ENCODE results near the gene HSF5.

Gene HSF5

GRCh38 chr17:58487589-58488427 lies at the start of gene HSF5:
HSF5 (minus strand) TSS chr17:58488408; CDS start chr17:58488274, 134 bp downstream.
- no peak for DNase-seq

GRCh38 chr17:58537266-58537665 lies 49.1 kb upstream of the HSF5 start:
- no peak for DNase-seq

GRCh38 chr17:58536542-58536941 lies 48.3 kb upstream of the HSF5 start:
- DNase-seq: no peak

- DNase-seq: no peak
These were observed 47.2 kb upstream of the HSF5 start for GRCh38 chr17:58535431-58535830.

GRCh38 chr17:58534901-58535421 lies 46.8 kb upstream of the HSF5 start:
- DNase-seq: no peak

- DNase-seq: no peak
These were observed 46.1 kb upstream of the HSF5 start for GRCh38 chr17:58534331-58534730.

GRCh38 chr17:58533616-58534188 lies 45.5 kb upstream of the HSF5 start:
- DNase-seq: no peak

GRCh38 chr17:58532555-58532951 lies 44.3 kb upstream of the HSF5 start:
- no peak for DNase-seq

- no peak for DNase-seq
These were observed 43.7 kb upstream of the HSF5 start for GRCh38 chr17:58531661-58532554.

- DNase-seq: no peak
These were observed 42.9 kb upstream of the HSF5 start for GRCh38 chr17:58531122-58531521.

- DNase-seq: no peak
These were observed 42.4 kb upstream of the HSF5 start for GRCh38 chr17:58530655-58531054.

- DNase-seq: no peak
These were observed 41.1 kb upstream of the HSF5 start for GRCh38 chr17:58529275-58529674.

- DNase-seq: no peak
These were observed 40.2 kb upstream of the HSF5 start for GRCh38 chr17:58528443-58528842.

GRCh38 chr17:58527949-58528348 lies 39.7 kb upstream of the HSF5 start:
- no peak for DNase-seq

- DNase-seq: no peak
These were observed 39.1 kb upstream of the HSF5 start for GRCh38 chr17:58527306-58527705.

- no peak for DNase-seq
These were observed 37.0 kb upstream of the HSF5 start for GRCh38 chr17:58525239-58525638.

- DNase-seq: no peak
These were observed 33.5 kb upstream of the HSF5 start for GRCh38 chr17:58521680-58522079.

GRCh38 chr17:58520843-58521430 lies 32.7 kb upstream of the HSF5 start:
- DNase-seq: no peak

GRCh38 chr17:58517928-58518609 lies 29.9 kb upstream of the HSF5 start:
- peak; percentile 100 for DNase-seq

GRCh38 chr17:58517378-58517927 lies 29.2 kb upstream of the HSF5 start:
- no peak for DNase-seq

- DNase-seq: no peak
These were observed 28.6 kb upstream of the HSF5 start for GRCh38 chr17:58516644-58517377.
